ENCODE data around the gene BTAF1.
A peak's percentile ranks its signal among the peaks of the same experiment; 100 is the strongest.

Gene BTAF1

GRCh38 chr10:91908337-91909116 is 15.0 kb upstream of the BTAF1 start:
- DNase-seq (ENCODE audit: low spot score) = no peak

GRCh38 chr10:91909117-91909677 is 14.4 kb upstream of the BTAF1 start, which contains the start of gene FGFBP3:
Gene FGFBP3, minus strand, starts transcription at chr10:91909486. Its CDS starts 517 bp downstream, at chr10:91908969.
- no peak for DNase-seq (ENCODE audit: low spot score)

GRCh38 chr10:91910467-91910866 is 13.1 kb upstream of the BTAF1 start:
- DNase-seq (ENCODE audit: low spot score) = no peak

GRCh38 chr10:91919651-91920050 is 3.9 kb upstream of the BTAF1 start:
- DNase-seq (ENCODE audit: low spot score) = no peak

GRCh38 chr10:91924212-91925021 is 847 bp downstream of the BTAF1 start:
- DNase-seq (ENCODE audit: low spot score) = no peak

GRCh38 chr10:91925022-91925320 is 1.4 kb downstream of the BTAF1 start:
- no peak for DNase-seq (ENCODE audit: low spot score)

GRCh38 chr10:91930939-91931338 is 7.4 kb downstream of the BTAF1 start:
- no peak for DNase-seq (ENCODE audit: low spot score)

- DNase-seq (ENCODE audit: low spot score) = no peak
Measured at GRCh38 chr10:91931526-91932190, 8.1 kb downstream of the BTAF1 start.

GRCh38 chr10:91932737-91933136 is 9.2 kb downstream of the BTAF1 start:
- DNase-seq (ENCODE audit: low spot score) = no peak

- DNase-seq (ENCODE audit: low spot score) = no peak
Measured at GRCh38 chr10:91935886-91936285, 12.3 kb downstream of the BTAF1 start.

- no peak for DNase-seq (ENCODE audit: low spot score)
Measured at GRCh38 chr10:91939653-91940052, 16.1 kb downstream of the BTAF1 start.

- DNase-seq (ENCODE audit: low spot score) = no peak
Measured at GRCh38 chr10:91941426-91941825, 17.9 kb downstream of the BTAF1 start.

- DNase-seq (ENCODE audit: low spot score) = no peak
Measured at GRCh38 chr10:91944880-91945630, 21.5 kb downstream of the BTAF1 start.

GRCh38 chr10:91953600-91954160 is 30.1 kb downstream of the BTAF1 start:
- DNase-seq (ENCODE audit: low spot score) = no peak

GRCh38 chr10:91955114-91955513 is 31.5 kb downstream of the BTAF1 start:
- DNase-seq (ENCODE audit: low spot score) = no peak

- no peak for DNase-seq (ENCODE audit: low spot score)
Measured at GRCh38 chr10:91957091-91957490, 33.5 kb downstream of the BTAF1 start.

- no peak for DNase-seq (ENCODE audit: low spot score)
Measured at GRCh38 chr10:91969297-91969696, 45.7 kb downstream of the BTAF1 start.

- peak; percentile 3 for DNase-seq (ENCODE audit: low spot score)
Measured at GRCh38 chr10:91974960-91975359, 51.4 kb downstream of the BTAF1 start.

- peak; percentile 3 for DNase-seq (ENCODE audit: low spot score)
Measured at GRCh38 chr10:91975438-91975837, 51.9 kb downstream of the BTAF1 start.

GRCh38 chr10:91976317-91977051 is 52.9 kb downstream of the BTAF1 start:
- no peak for DNase-seq (ENCODE audit: low spot score)

GRCh38 chr10:91977491-91977890 is 53.9 kb downstream of the BTAF1 start:
- DNase-seq (ENCODE audit: low spot score) = no peak
